Mesendoderm (in vitro differentiated cells): ENCODE measurements around the gene DDX1.
"Not testable (repeated sequence)": the region's sequence is repeated elsewhere in the genome, so short reads cannot be mapped to it uniquely, and the experiment has no call there.

ENCODE experiments used
- DNase-seq: peaks from one replicate; pipeline ENCODE4 v3.0.0; 2013
- H2AK5ac ChIP-seq: 2 replicates; pipeline ENCODE4 v1.6.1; 2013; ENCODE audit warnings: low read length, inconsistent platforms
- H2BK120ac ChIP-seq: 2 replicates; pipeline ENCODE4 v1.6.1; 2013; ENCODE audit warnings: low read depth, mild to moderate bottlenecking, low read length, moderate library complexity, mixed read lengths
- H2BK15ac ChIP-seq: replicated peaks from 2 replicates; pipeline ENCODE4 v1.6.1; 2013; ENCODE audit warnings: low read depth, mild to moderate bottlenecking, moderate library complexity
- H2BK5ac ChIP-seq: 2 replicates; pipeline ENCODE4 v1.6.1; 2013; ENCODE audit warnings: low read length, inconsistent platforms
- H3K18ac ChIP-seq: 2 replicates; pipeline ENCODE4 v1.6.1; 2013; ENCODE audit warnings: mild to moderate bottlenecking, low read length, mixed read lengths
- H3K23ac ChIP-seq: one replicate; pipeline ENCODE4 v1.6.1; 2013; ENCODE audit warnings: low read length
- H3K27ac ChIP-seq: 2 replicates; pipeline ENCODE4 v1.5.1; 2013; ENCODE audit warnings: low read depth, mild to moderate bottlenecking, inconsistent platforms, low read length, moderate library complexity
- H3K27me3 ChIP-seq: 2 replicates; pipeline ENCODE4 v1.6.1; 2013; ENCODE audit warnings: low read length, control low read depth, mild to moderate bottlenecking, inconsistent platforms; ENCODE audit not compliant: insufficient read depth, poor library complexity
- H3K36me3 ChIP-seq: 2 replicates; pipeline ENCODE4 v1.6.1; 2013; ENCODE audit warnings: low read length, inconsistent platforms; ENCODE audit not compliant: control insufficient read depth, insufficient read depth
- H3K4ac ChIP-seq: one replicate; pipeline ENCODE4 v1.6.1; 2013; ENCODE audit warnings: low read depth, mild to moderate bottlenecking, low read length, moderate library complexity
- H3K4me1 ChIP-seq: 2 replicates; pipeline ENCODE4 v1.6.1; 2013; ENCODE audit warnings: low read depth, low read length, inconsistent platforms; ENCODE audit not compliant: control insufficient read depth
- H3K4me2 ChIP-seq: 2 replicates; pipeline ENCODE4 v1.6.1; 2013; ENCODE audit warnings: low read length
- H3K4me3 ChIP-seq: 2 replicates; pipeline ENCODE4 v1.5.1; 2013; ENCODE audit warnings: mild to moderate bottlenecking, low read length
- H3K56ac ChIP-seq: one replicate; pipeline ENCODE4 v1.6.1; 2013; ENCODE audit warnings: low read length
- H3K79me1 ChIP-seq: 2 replicates; pipeline ENCODE4 v1.6.1; 2013; ENCODE audit warnings: low read length, inconsistent platforms
- H3K79me2 ChIP-seq: 2 replicates; pipeline ENCODE4 v1.6.1; 2013; ENCODE audit warnings: mild to moderate bottlenecking, low read length; ENCODE audit not compliant: control insufficient read depth, insufficient read depth
- H3K9ac ChIP-seq: 2 replicates; pipeline ENCODE4 v1.6.1; 2013; ENCODE audit warnings: low read length, inconsistent platforms
- H4K5ac ChIP-seq: one replicate; pipeline ENCODE4 v1.6.1; 2013; ENCODE audit warnings: low read length
- H4K8ac ChIP-seq: one replicate; pipeline ENCODE4 v1.6.1; 2013; ENCODE audit warnings: low read depth, mild to moderate bottlenecking, control low read depth, low read length, moderate library complexity
- WGBS: extraction: QIAGEN DNeasy Blood & Tissue Kit; methylation state at CpG from one replicate; pipeline ENCODE4 v1.1.7; 2013; ENCODE audit warnings: low lambda C conversion rate, missing lambda C conversion rate; ENCODE audit not compliant: insufficient coverage; ENCODE audit errors: extremely low coverage; 5-methylcytosine and 5-hydroxymethylcytosine counted together

Gene DDX1

DNA sequence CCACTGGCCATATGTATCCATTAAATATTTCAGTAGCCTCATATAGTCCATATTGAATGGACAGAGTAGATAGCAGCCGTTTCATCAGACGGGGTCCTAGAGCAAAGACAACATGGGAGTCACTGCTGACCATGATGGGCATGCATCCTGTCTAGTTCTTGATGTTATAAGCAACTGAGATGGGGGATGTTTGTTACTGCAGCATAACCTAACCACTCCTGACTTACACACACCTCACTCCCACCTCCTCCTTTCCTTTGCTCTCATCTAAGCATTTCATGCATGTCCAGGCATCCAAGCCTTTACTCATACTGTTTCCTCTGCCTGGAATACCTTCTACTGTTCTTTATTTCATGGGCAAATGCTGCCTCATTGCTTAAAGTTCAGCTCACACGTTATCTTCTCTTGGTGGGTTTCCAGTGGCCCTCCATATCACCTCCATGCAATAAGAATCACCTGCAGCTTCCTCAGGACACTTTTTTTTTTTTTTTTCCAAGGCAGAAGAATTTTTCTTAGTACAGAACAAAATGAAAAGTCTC lies 87.8 kb downstream of the DDX1 start:
- H3K9ac ChIP-seq, result no peak overlapping the region
- H3K36me3 ChIP-seq, result no peaks in the 10 kb centered on the region
- no CpG with 5 or more reads among the region's 3 CpGs for WGBS
- H3K4me1 ChIP-seq, result no peaks in the 10 kb centered on the region
- no peaks in the 10 kb centered on the region for H3K79me1 ChIP-seq
- no peak overlapping the region for H3K4me3 ChIP-seq
- H2AK5ac ChIP-seq, result no peak overlapping the region
- H4K8ac ChIP-seq, result no peak overlapping the region
- no peaks in the 10 kb centered on the region for H3K79me2 ChIP-seq
- no peak overlapping the region for H3K27ac ChIP-seq
- no peak overlapping the region for H3K4me2 ChIP-seq
- H3K56ac ChIP-seq, result no peak overlapping the region
- H3K4ac ChIP-seq, result no peak overlapping the region
- no peak for DNase-seq
- no peaks in the 10 kb centered on the region for H3K27me3 ChIP-seq
- no peak overlapping the region for H2BK120ac ChIP-seq
- no peak overlapping the region for H3K23ac ChIP-seq
- no peak overlapping the region for H4K5ac ChIP-seq
- H2BK15ac ChIP-seq, result no peak overlapping the region
- no peak overlapping the region for H2BK5ac ChIP-seq
- H3K18ac ChIP-seq, result no peak overlapping the region

DNA sequence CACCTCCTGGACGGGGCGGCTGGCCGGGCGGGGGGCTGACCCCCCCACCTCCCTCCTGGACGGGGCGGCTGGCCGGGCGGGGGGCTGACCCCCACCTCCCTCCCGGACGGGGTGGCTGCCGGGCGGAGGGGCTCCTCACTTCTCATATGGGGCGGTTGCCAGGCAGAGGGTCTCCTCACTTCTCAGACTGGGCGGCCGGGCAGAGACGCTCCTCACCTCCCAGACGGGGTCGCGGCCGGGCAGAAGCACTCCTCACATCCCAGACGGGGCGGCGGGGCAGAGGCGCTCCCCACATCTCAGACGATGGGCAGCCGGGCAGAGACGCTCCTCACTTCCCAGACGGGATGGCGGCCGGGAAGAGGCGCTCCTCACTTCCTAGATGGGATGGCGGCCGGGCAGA lies 88.5 kb downstream of the DDX1 start:
- not testable (repeated sequence) for H3K56ac ChIP-seq, H3K9ac ChIP-seq, H3K4ac ChIP-seq, H3K27ac ChIP-seq, H3K4me1 ChIP-seq, H3K4me2 ChIP-seq, H2BK15ac ChIP-seq, H2BK120ac ChIP-seq, H2AK5ac ChIP-seq, DNase-seq, H3K18ac ChIP-seq, H4K8ac ChIP-seq, H4K5ac ChIP-seq, H3K79me1 ChIP-seq, H3K79me2 ChIP-seq, H3K27me3 ChIP-seq, H3K4me3 ChIP-seq, H3K23ac ChIP-seq, H2BK5ac ChIP-seq, H3K36me3 ChIP-seq
- no CpG with 5 or more reads among the region's 33 CpGs for WGBS
